Mucosa of stomach (tissue), 1 donor: Measurements from ENCODE around the gene PRICKLE2.

Experiments used
- H3K27me3 ChIP-seq: one replicate; pipeline ENCODE4 v1.7.0; 2013; ENCODE audit warnings: mild to moderate bottlenecking, low read length; ENCODE audit not compliant: control insufficient read depth, insufficient read depth
- H3K36me3 ChIP-seq: one replicate; pipeline ENCODE4 v1.7.0; 2013; ENCODE audit warnings: low read length; ENCODE audit not compliant: control insufficient read depth, insufficient read depth
- H3K4me1 ChIP-seq: one replicate; pipeline ENCODE4 v1.7.0; 2013; ENCODE audit warnings: mild to moderate bottlenecking, low read length; ENCODE audit not compliant: control insufficient read depth, insufficient read depth
- H3K4me3 ChIP-seq: one replicate; pipeline ENCODE4 v1.7.0; 2013; ENCODE audit warnings: low read length
- H3K9ac ChIP-seq: one replicate; pipeline ENCODE4 v1.7.0; 2013; ENCODE audit warnings: mild to moderate bottlenecking, low read length, moderate library complexity
- H3K9me3 ChIP-seq: one replicate; pipeline ENCODE4 v1.7.0; 2013; ENCODE audit warnings: mild to moderate bottlenecking, low read length, moderate library complexity; ENCODE audit not compliant: control insufficient read depth
- donor health status: Pancreatic carcinoma.

The PRICKLE2 gene

DNA sequence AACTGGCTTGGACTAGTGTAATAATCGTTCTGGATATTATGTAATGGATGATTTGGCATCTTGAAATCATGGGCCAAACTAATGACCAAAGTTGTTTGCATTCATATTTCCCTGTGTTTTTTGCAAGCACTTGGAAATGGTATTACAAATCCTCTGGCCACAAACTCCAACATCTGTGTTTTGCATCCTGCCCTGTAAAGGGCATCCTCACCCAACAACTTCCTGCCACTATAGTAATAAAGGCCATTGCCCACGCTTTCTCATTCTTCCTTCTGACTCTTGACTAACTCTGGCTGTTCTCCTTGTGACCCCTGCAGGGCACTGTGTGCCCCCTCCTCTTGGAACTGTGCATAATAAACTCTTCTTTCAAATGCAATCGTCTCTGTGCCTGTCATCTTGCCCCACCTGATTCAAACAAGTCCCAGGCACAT lies 176.6 kb downstream of the PRICKLE2 start:
- Histone ChIP-seq H3K4me3 (no peak overlapping the region), H3K36me3 (no peaks in the 10 kb centered on the region), H3K4me1 (no peaks in the 10 kb centered on the region), H3K9me3 (no peaks in the 10 kb centered on the region), H3K27me3 (no peaks in the 10 kb centered on the region), H3K9ac (no peak overlapping the region)

DNA sequence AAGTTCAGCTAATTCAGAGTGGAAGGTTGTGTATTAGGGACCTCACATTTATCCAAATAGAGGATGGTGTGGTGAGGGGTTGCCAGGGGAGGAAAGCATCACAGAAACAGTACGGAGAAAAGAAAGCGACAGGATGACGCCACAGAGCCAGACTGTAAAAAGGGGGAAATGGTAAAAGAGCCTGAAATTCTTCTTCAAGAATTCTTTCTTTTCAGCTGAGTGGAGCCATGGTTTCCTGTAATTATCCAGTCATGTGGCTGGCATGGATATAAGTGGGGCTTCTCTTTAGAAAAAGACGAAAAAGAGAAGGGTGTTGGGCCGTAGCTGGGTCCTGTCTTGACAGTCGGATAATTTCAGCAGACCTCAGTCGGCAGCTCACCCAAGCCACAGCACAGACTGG lies 177.5 kb downstream of the PRICKLE2 start:
- Histone ChIP-seq H3K4me3 (no peak overlapping the region), H3K9me3 (no peaks in the 10 kb centered on the region)

DNA sequence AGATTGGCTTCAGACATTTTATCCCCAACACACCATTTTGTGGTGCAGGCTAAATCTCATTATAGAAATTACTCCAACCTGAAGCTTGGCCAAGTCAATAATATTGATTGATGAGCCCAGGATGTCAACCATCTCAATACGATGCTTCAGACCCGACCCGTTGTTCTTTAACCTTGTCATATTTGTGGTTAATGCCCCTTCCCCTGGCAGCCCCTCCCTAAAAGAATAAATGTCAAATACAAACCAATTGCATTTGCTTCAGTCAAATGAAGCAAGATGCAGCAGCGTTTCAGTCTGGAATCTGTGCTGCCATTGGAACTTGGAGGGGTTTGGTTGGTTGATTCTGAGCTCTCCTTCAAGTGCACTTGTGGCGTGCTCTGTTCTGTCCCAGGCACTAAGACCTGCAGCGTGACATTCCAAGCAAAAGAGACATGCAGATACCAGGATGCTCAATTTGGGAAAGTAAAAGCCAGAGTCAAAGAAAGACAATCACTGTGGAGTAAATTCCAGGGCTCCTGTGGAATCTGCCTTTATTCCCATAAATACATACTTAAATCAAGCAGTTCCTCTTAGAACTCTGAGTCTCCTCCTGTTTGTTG lies 178.2 kb downstream of the PRICKLE2 start:
- Histone ChIP-seq H3K36me3 (no peaks in the 10 kb centered on the region), H3K9me3 (no peaks in the 10 kb centered on the region), H3K27me3 (no peaks in the 10 kb centered on the region), H3K4me3 (no peak overlapping the region), H3K4me1 (no peaks in the 10 kb centered on the region), H3K9ac (no peak overlapping the region)

More for the DNA sequence above, 177.5 kb downstream of the PRICKLE2 start:
- Histone ChIP-seq H3K27me3 (no peaks in the 10 kb centered on the region), H3K9ac (no peak overlapping the region), H3K36me3 (no peaks in the 10 kb centered on the region), H3K4me1 (no peaks in the 10 kb centered on the region)

GRCh38 chr3:64046592-64046991 lies 178.7 kb downstream of the PRICKLE2 start:
- H3K27me3 ChIP-seq, result no peaks in the 10 kb centered on the region
- H3K36me3 ChIP-seq, result no peaks in the 10 kb centered on the region
- H3K4me3 ChIP-seq, result no peak overlapping the region
- H3K4me1 ChIP-seq, result no peaks in the 10 kb centered on the region
- no peak overlapping the region for H3K9ac ChIP-seq
- H3K9me3 ChIP-seq, result no peaks in the 10 kb centered on the region

DNA sequence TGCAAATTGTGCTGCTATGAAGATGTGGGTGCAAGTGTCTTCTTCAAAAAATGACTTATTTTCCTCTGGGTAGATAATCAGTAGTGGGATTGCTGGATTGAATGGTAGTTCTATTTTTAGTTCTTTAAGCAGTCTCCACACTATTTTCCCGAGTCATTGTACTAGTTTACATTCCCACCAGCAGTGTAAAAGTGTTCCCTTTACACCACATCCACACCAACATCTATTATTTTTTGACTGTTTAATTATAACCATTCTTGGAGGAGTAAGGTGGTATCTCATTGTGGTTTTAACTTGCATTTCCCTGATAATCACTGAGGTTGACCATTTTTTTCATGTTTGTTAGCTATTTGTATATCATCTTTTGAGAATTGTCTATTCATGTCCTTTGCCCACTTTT lies 182.3 kb downstream of the PRICKLE2 start:
- Histone ChIP-seq H3K4me3 (no peak overlapping the region), H3K36me3 (no peaks in the 10 kb centered on the region), H3K9me3 (no peaks in the 10 kb centered on the region), H3K4me1 (no peaks in the 10 kb centered on the region), H3K9ac (no peak overlapping the region), H3K27me3 (no peaks in the 10 kb centered on the region)
